Colon (tissue), 2 donors: ENCODE data around the gene TECTA.

ENCODE experiments used
- FAIRE-seq: peaks from 2 replicates; lab custom pipeline; 2012; peaks lifted over from hg19 to GRCh38; lab: Jason Lieb, UNC
- donor health status: control.
- donor health status: control.

Gene TECTA

GRCh38 chr11:121188776-121189175 is 87.7 kb downstream of the TECTA start:
- FAIRE-seq: no peak

GRCh38 chr11:121191818-121192217 is 90.8 kb downstream of the TECTA start:
- no peak for FAIRE-seq

GRCh38 chr11:121194731-121195596 is 93.9 kb downstream of the TECTA start:
- FAIRE-seq: no peak

GRCh38 chr11:121198491-121198890 is 97.4 kb downstream of the TECTA start:
- FAIRE-seq: no peak

- no peak for FAIRE-seq
Observed at GRCh38 chr11:121199516-121199915, 98.5 kb downstream of the TECTA start.

GRCh38 chr11:121206810-121207209 is 105.8 kb downstream of the TECTA start:
- FAIRE-seq: no peak

- FAIRE-seq: no peak
Observed at GRCh38 chr11:121207485-121208115, 106.6 kb downstream of the TECTA start.

GRCh38 chr11:121210445-121211080 is 109.5 kb downstream of the TECTA start:
- no peak for FAIRE-seq

- no peak for FAIRE-seq
Observed at GRCh38 chr11:121211626-121212025, 110.6 kb downstream of the TECTA start.

GRCh38 chr11:121212536-121213361 is 111.7 kb downstream of the TECTA start:
- no peak for FAIRE-seq

GRCh38 chr11:121213362-121213893 is 112.4 kb downstream of the TECTA start:
- FAIRE-seq: no peak

- no peak for FAIRE-seq
Observed at GRCh38 chr11:121214861-121215260, 113.8 kb downstream of the TECTA start.

- no peak for FAIRE-seq
Observed at GRCh38 chr11:121221496-121222200, 120.6 kb downstream of the TECTA start.

- no peak for FAIRE-seq
Observed at GRCh38 chr11:121223161-121223560, 122.1 kb downstream of the TECTA start.

- no peak for FAIRE-seq
Observed at GRCh38 chr11:121225382-121225781, 124.3 kb downstream of the TECTA start.

- FAIRE-seq: no peak
Observed at GRCh38 chr11:121226415-121227263, 125.6 kb downstream of the TECTA start.

GRCh38 chr11:121228851-121229250 is 127.8 kb downstream of the TECTA start:
- FAIRE-seq: no peak

- FAIRE-seq: no peak
Observed at GRCh38 chr11:121229495-121230215, 128.6 kb downstream of the TECTA start.

GRCh38 chr11:121231576-121232278 is 130.7 kb downstream of the TECTA start:
- no peak for FAIRE-seq
